ENCODE results near the gene SLC2A5.

SLC2A5 gene

GRCh38 chr1:9093091-9093490, 23.7 kb upstream of the SLC2A5 start:
- FAIRE-seq: no peak

- no peak for FAIRE-seq
Observed at GRCh38 chr1:9088807-9089206, 19.4 kb upstream of the SLC2A5 start.

GRCh38 chr1:9087411-9088125, 18.1 kb upstream of the SLC2A5 start:
- FAIRE-seq: no peak

- no peak for FAIRE-seq
Observed at GRCh38 chr1:9086796-9087195, 17.4 kb upstream of the SLC2A5 start.

GRCh38 chr1:9086045-9086444, 16.6 kb upstream of the SLC2A5 start:
- FAIRE-seq: no peak

- no peak for FAIRE-seq
Observed at GRCh38 chr1:9085306-9085940, 16.0 kb upstream of the SLC2A5 start.

- FAIRE-seq: no peak
Observed at GRCh38 chr1:9084906-9085305, 15.5 kb upstream of the SLC2A5 start.

GRCh38 chr1:9081473-9081872, 12.0 kb upstream of the SLC2A5 start:
- FAIRE-seq: no peak

- FAIRE-seq: no peak
Observed at GRCh38 chr1:9080705-9081291, 11.4 kb upstream of the SLC2A5 start.

- FAIRE-seq: no peak
Observed at GRCh38 chr1:9079988-9080704, 10.7 kb upstream of the SLC2A5 start.

GRCh38 chr1:9078752-9079500, 9.5 kb upstream of the SLC2A5 start:
- FAIRE-seq: no peak

- no peak for FAIRE-seq
Observed at GRCh38 chr1:9078015-9078751, 8.7 kb upstream of the SLC2A5 start.

GRCh38 chr1:9075022-9075421, 5.6 kb upstream of the SLC2A5 start:
- no peak for FAIRE-seq

- no peak for FAIRE-seq
Observed at GRCh38 chr1:9073143-9073542, 3.7 kb upstream of the SLC2A5 start.

- no peak for FAIRE-seq
Observed at GRCh38 chr1:9071554-9072235, 2.3 kb upstream of the SLC2A5 start.

GRCh38 chr1:9070486-9070885, 1.1 kb upstream of the SLC2A5 start:
- FAIRE-seq: no peak

- no peak for FAIRE-seq
Observed at GRCh38 chr1:9068981-9069325, 482 bp downstream of the SLC2A5 start.

- FAIRE-seq: peak; percentile 18
Observed at GRCh38 chr1:9066945-9067807, 2.3 kb downstream of the SLC2A5 start.

GRCh38 chr1:9065213-9065751, 4.2 kb downstream of the SLC2A5 start:
- FAIRE-seq: no peak

GRCh38 chr1:9062846-9063245, 6.6 kb downstream of the SLC2A5 start:
- FAIRE-seq: no peak
